NCI-H1105 (cell line): Measurements from ENCODE around the gene PPME1.
A peak's percentile ranks its signal among the peaks of the same experiment; 100 is the strongest.
"Not testable (repeated sequence)": the region's sequence is repeated elsewhere in the genome, so short reads cannot be mapped to it uniquely, and the experiment has no call there.

Source experiments
- DNase-seq: peaks from one replicate; lab custom pipeline; 2025; lab: John Stamatoyannopoulos, UW

PPME1 gene

GRCh38 chr11:74170694-74171629 is at the start of gene PPME1, which contains the start of gene C2CD3:
TSS of gene PPME1 (plus strand) at chr11:74171289. CDS start at chr11:74171422, 133 bp downstream.
TSS of gene C2CD3 (minus strand) at chr11:74171002. CDS start at chr11:74170792, 210 bp downstream.
- DNase-seq, result peak; percentile 99

- no peak for DNase-seq
Observed at GRCh38 chr11:74121804-74122203, 49.3 kb upstream of the PPME1 start.

- no peak for DNase-seq
Observed at GRCh38 chr11:74123008-74123448, 48.1 kb upstream of the PPME1 start.

- not testable (repeated sequence) for DNase-seq
Observed at GRCh38 chr11:74129121-74129520, 42.0 kb upstream of the PPME1 start.

GRCh38 chr11:74132833-74133232 is 38.3 kb upstream of the PPME1 start:
- no peak for DNase-seq

- no peak for DNase-seq
Observed at GRCh38 chr11:74133436-74133835, 37.7 kb upstream of the PPME1 start.

GRCh38 chr11:74134661-74135060 is 36.4 kb upstream of the PPME1 start:
- DNase-seq, result no peak

GRCh38 chr11:74135127-74135840 is 35.8 kb upstream of the PPME1 start:
- DNase-seq, result no peak

GRCh38 chr11:74138021-74138420 is 33.1 kb upstream of the PPME1 start:
- no peak for DNase-seq

GRCh38 chr11:74138572-74138971 is 32.5 kb upstream of the PPME1 start:
- no peak for DNase-seq

GRCh38 chr11:74139151-74139918 is 31.8 kb upstream of the PPME1 start:
- no peak for DNase-seq

GRCh38 chr11:74139919-74140431 is 31.1 kb upstream of the PPME1 start:
- DNase-seq, result not testable (repeated sequence)

GRCh38 chr11:74141241-74141695 is 29.8 kb upstream of the PPME1 start:
- no peak for DNase-seq

- DNase-seq, result no peak
Observed at GRCh38 chr11:74141908-74142307, 29.2 kb upstream of the PPME1 start.

- no peak for DNase-seq
Observed at GRCh38 chr11:74142624-74143023, 28.5 kb upstream of the PPME1 start.

GRCh38 chr11:74144592-74144991 is 26.5 kb upstream of the PPME1 start:
- no peak for DNase-seq

- DNase-seq, result no peak
Observed at GRCh38 chr11:74147199-74147929, 23.7 kb upstream of the PPME1 start.

- no peak for DNase-seq
Observed at GRCh38 chr11:74153224-74153623, 17.9 kb upstream of the PPME1 start.

GRCh38 chr11:74154620-74155281 is 16.3 kb upstream of the PPME1 start:
- no peak for DNase-seq

- DNase-seq, result no peak
Observed at GRCh38 chr11:74157169-74157568, 13.9 kb upstream of the PPME1 start.
